LNCaP clone FGC (cell line): Measurements from ENCODE around the gene AIFM2.

Experiments
- DNase-seq: peaks from one replicate; pipeline ENCODE4 v3.0.0-alpha.2; 2011; ENCODE audit warnings: low read depth
- H3K4me3 ChIP-seq: 2 replicates; pipeline ENCODE4 v1.5.1; 2011; ENCODE audit warnings: mild to moderate bottlenecking, low read depth, low read length, control low read depth
- CTCF ChIP-seq: IDR thresholded peaks from 2 replicates; pipeline ENCODE4 v1.5.1; 2012; ENCODE audit warnings: mild to moderate bottlenecking; ENCODE audit not compliant: control insufficient read depth, insufficient read depth; ENCODE audit errors: extremely low read depth

AIFM2 gene

DNA sequence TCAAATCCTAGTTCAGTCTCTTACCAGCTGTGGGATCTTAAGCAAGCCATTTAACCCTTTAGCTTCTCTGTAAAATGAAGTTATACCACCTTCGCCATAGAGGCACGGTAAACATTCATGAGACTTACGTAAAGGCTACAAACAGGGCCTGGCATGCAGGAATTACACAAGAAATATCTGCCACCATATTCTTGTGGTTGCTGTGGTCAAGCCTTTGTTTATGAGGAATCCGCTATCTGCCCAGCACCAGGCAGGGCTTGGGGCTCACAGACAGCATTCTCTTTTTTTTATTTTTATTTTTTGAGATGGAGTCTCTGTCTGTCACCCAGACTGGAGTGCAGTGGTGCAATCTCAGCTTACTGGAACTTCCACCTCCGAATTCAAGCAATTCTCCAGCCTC lies 9.9 kb downstream of the AIFM2 start:
- no peak for DNase-seq
- no peak overlapping the region for H3K4me3 ChIP-seq
- no peak for TF ChIP-seq CTCF

DNA sequence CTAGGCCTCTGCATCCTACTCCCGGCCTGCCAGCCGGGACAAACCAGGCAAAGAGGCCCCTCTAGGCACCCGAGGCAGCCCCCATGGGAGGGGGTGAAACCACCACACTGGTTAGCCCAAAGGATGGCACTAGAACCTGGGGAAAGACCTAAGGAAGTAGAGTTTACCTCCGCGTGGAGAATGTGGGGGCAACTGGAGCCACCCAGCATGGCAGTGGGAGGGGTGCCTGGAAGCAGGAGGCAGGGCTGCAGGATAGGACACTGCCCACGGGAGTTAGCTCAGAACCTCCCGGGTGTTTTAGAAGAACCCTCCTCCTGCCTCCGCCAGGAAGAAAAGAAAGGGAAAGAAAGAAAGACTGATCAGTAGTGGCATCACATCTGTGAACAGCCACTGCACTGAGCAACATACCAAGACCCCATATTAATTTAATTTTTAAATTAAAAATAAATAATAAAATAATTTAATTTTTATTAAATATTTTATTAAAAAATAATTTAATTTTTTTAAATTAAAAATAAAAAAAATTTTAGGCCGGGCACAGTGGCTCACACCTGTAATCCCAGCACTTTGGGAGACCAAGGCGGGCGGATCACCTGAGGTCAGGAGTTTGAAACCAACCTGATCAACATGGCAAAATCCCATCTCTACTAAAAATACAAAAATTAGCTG lies 11.2 kb downstream of the AIFM2 start:
- DNase-seq: no peak
- TF ChIP-seq CTCF: no peak
- H3K4me3 ChIP-seq: no peak overlapping the region

GRCh38 chr10:70120417-70120816 lies 12.2 kb downstream of the AIFM2 start:
- H3K4me3 ChIP-seq: no peak overlapping the region
- no peak for DNase-seq
- TF ChIP-seq CTCF: no peak

DNA sequence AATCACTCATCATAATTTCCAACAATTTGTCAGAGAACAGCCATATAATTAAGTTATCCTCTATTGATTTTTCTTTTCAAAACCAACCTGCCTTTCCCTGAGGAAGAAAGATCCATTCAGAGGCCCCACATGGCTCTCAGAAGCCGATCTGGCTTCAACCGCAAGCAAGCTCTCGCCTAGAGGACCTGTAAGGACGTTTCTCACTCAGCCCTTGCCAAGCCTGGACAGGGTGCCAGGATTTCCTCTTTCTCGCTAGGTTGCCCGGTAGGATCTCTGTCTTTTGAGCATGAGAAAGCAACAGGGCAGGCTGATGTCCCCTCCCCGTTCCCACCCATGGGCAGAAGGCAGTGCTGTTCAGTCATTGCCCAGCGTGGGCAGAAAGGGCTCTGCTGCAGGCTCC lies 13.0 kb downstream of the AIFM2 start:
- DNase-seq: peak; percentile 21
- TF ChIP-seq CTCF: no peak
- no peak overlapping the region for H3K4me3 ChIP-seq

GRCh38 chr10:70119197-70119596 lies 13.4 kb downstream of the AIFM2 start:
- TF ChIP-seq CTCF: no peak
- DNase-seq: no peak
- no peak overlapping the region for H3K4me3 ChIP-seq

GRCh38 chr10:70118196-70118595 lies 14.4 kb downstream of the AIFM2 start:
- no peak for TF ChIP-seq CTCF
- no peak overlapping the region for H3K4me3 ChIP-seq
- DNase-seq: no peak

DNA sequence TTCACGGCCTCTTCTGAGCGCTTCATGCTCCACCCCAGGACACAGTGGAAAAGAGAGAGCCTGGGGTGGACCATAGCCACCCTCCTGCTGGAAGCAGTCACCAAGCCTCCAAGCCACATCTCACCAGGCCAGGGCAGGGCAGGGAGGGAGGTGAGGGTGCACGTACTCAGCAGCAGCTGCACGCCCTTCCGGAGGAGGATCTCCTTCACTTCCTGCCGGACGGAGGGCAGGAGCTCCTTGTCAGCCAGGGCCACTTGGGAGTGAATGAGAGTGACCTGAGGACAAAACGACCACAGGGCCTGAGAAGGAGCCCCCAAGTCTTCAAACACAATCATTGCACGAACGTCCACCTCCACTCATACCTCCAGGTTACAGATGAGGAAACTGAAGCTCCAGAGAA lies 15.0 kb downstream of the AIFM2 start:
- no peak for TF ChIP-seq CTCF
- H3K4me3 ChIP-seq: no peak overlapping the region
- no peak for DNase-seq
